Measurements from ENCODE around the gene ALKAL2. TPM values are rescaled to one million over a fixed set of nuclear protein-coding genes. Genes with fewer than 3 reads are reported as not detected.

Gene ALKAL2
- total RNA-seq, 2 experiments from 2014 or later, result not detected

DNA sequence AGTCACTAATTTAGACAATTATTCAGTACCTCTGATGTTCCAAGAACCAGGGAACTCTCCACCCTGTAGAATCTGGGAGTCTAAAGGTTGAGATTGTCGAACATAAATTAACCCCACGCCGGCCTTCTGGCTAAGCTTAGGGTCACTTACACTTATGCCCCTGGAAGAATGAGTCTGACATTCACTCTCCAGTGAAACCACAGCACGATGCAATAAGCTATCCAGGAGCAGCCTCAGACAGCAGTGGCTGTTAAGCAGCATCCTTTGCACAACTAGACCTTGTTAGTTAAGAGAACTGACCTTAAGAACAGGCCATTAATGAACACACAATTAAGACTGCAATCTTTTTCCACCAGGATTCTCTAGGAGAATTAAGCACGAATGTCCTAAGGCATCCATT, 49.0 kb downstream of the ALKAL2 start:
- ChIA-PET POLR2A (no interaction called here), CTCF (no interaction called here)
- Mint-ChIP-seq H3K9me3 (no peaks in the 10 kb centered on the region), H3K36me3 (ENCODE audit: low read depth) (peaks cover 3% of the 10 kb centered on the region), H3K4me3 (no peak overlapping the region), H3K4me1 (no peaks in the 10 kb centered on the region), H3K27me3 (no peaks in the 10 kb centered on the region), H3K27ac (no peak overlapping the region)
- no peak for DNase-seq

- peaks cover 3% of the 10 kb centered on the region for H3K36me3 Mint-ChIP-seq (ENCODE audit: low read depth)
Measured at GRCh38 chr2:238431-238830, 49.5 kb downstream of the ALKAL2 start.

DNA sequence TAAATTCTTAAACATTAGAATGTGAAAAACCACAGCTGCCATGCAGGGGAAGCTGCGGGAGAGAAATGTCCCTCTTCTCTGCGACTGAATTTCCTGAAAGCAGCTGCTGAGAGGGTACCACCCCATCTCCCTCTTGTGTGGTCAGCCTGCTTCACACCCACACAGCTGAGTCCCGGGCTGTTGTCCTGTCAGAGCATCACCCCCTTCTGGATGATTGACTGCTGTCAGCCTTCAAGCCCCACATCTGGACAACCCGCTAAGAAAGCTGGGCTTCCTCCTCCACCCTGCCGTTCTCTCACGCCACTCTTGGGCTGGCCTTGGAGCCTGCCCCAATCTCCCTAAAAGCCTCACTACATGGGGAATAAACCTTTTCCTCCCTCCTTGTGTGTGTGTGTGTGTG, 50.0 kb downstream of the ALKAL2 start:
- H3K4me1 Mint-ChIP-seq, result no peaks in the 10 kb centered on the region
- H3K9me3 Mint-ChIP-seq, result no peaks in the 10 kb centered on the region
- peaks cover 3% of the 10 kb centered on the region for H3K36me3 Mint-ChIP-seq (ENCODE audit: low read depth)
- H3K4me3 Mint-ChIP-seq, result no peak overlapping the region
- ChIA-PET CTCF (interaction anchor here (1.5 to 2.2 kb wide), 2 partner anchors 9 to 48 kb away, joined by 3 to 10 read pairs; no protein-coding TSS in a partner anchor), POLR2A (interaction anchor here (0.7 to 0.9 kb wide), 2 partner anchors 80 to 425 kb away, joined by 3 read pairs; no protein-coding TSS in a partner anchor)
- no peak for DNase-seq
- H3K27ac Mint-ChIP-seq, result no peak overlapping the region
- no peaks in the 10 kb centered on the region for H3K27me3 Mint-ChIP-seq

More at GRCh38 chr2:238431-238830, 49.5 kb downstream of the ALKAL2 start:
- POLR2A ChIA-PET, result interaction anchor here (0.7 kb wide), 1 partner anchor 424 kb away, joined by 3 read pairs; no protein-coding TSS in a partner anchor
- Mint-ChIP-seq H3K27me3 (no peaks in the 10 kb centered on the region), H3K4me3 (no peak overlapping the region), H3K9me3 (no peaks in the 10 kb centered on the region), H3K27ac (no peak overlapping the region), H3K4me1 (no peaks in the 10 kb centered on the region)
- no peak for DNase-seq
- CTCF ChIA-PET, result interaction anchor here (1.5 to 2.2 kb wide), 2 partner anchors 8 to 48 kb away, joined by 3 to 10 read pairs; no protein-coding TSS in a partner anchor

GRCh38 chr2:236993-237539, 50.8 kb downstream of the ALKAL2 start:
- no peak overlapping the region for H3K4me3 Mint-ChIP-seq
- no peak overlapping the region for H3K27ac Mint-ChIP-seq
- no peaks in the 10 kb centered on the region for H3K4me1 Mint-ChIP-seq
- no peak for DNase-seq
- no peaks in the 10 kb centered on the region for H3K27me3 Mint-ChIP-seq
- CTCF ChIA-PET, result interaction anchor here (0.7 to 2.2 kb wide), 3 partner anchors 10 to 400 kb away, joined by 3 to 10 read pairs (median 3); no protein-coding TSS in a partner anchor
- H3K9me3 Mint-ChIP-seq, result no peaks in the 10 kb centered on the region
- peaks cover 3% of the 10 kb centered on the region for H3K36me3 Mint-ChIP-seq (ENCODE audit: low read depth)
- POLR2A ChIA-PET, result interaction anchor here (0.9 kb wide), 1 partner anchor 81 kb away, joined by 3 read pairs; no protein-coding TSS in a partner anchor

DNA sequence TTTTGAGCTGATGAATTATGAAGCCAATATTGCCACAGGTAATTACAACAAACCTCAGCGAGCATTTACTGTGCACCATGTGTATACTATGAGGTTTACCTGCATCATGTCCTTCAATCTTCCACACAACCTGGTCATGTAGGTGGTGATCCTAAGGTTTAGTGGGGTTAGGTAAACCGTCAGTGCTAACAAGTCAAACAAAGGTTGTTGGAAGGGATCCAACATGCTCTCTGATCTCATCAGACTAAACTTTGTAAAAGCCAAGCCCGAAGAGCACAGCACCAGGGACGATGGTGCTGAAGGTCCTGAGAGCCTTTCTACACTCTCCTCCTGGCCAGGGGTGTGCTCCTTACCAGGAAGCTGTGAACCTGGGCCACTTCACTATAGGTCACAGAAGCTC, 53.5 kb downstream of the ALKAL2 start:
- H3K4me1 Mint-ChIP-seq, result no peaks in the 10 kb centered on the region
- DNase-seq, result no peak
- H3K27ac Mint-ChIP-seq, result no peak overlapping the region
- no peaks in the 10 kb centered on the region for H3K27me3 Mint-ChIP-seq
- H3K9me3 Mint-ChIP-seq, result no peaks in the 10 kb centered on the region
- no peaks in the 10 kb centered on the region for H3K36me3 Mint-ChIP-seq (ENCODE audit: low read depth)
- CTCF ChIA-PET, result interaction anchor here (2.1 kb wide), 1 partner anchor 12 kb away, joined by 10 read pairs; no protein-coding TSS in a partner anchor
- POLR2A ChIA-PET, result no interaction called here
- no peak overlapping the region for H3K4me3 Mint-ChIP-seq

DNA sequence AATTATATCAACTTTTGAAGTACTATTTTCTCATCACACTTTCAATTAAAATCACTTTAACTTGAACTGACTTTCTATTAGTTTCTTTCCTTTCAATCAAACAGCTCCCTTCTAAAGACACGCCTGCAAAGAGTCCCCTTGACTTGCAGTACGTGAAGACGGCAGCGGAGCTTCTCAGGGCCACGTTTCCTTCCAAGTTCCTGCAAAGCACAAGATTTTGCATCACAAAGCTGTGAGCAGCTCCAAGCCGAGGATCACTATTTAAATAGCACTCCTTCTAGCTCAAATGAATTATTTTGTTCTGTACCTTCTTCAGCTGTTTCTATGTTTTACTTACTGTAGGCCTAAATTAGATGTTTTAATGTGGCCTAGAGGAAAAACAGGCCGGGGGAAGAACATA, 54.9 kb downstream of the ALKAL2 start:
- ChIA-PET CTCF (interaction anchor here (2.1 kb wide), 1 partner anchor 13 kb away, joined by 10 read pairs; no protein-coding TSS in a partner anchor), POLR2A (no interaction called here)
- H3K27me3 Mint-ChIP-seq, result no peaks in the 10 kb centered on the region
- no peaks in the 10 kb centered on the region for H3K36me3 Mint-ChIP-seq (ENCODE audit: low read depth)
- no peak for DNase-seq
- no peak overlapping the region for H3K4me3 Mint-ChIP-seq
- H3K9me3 Mint-ChIP-seq, result no peaks in the 10 kb centered on the region
- no peak overlapping the region for H3K27ac Mint-ChIP-seq
- H3K4me1 Mint-ChIP-seq, result peaks cover under 1% of the 10 kb centered on the region

DNA sequence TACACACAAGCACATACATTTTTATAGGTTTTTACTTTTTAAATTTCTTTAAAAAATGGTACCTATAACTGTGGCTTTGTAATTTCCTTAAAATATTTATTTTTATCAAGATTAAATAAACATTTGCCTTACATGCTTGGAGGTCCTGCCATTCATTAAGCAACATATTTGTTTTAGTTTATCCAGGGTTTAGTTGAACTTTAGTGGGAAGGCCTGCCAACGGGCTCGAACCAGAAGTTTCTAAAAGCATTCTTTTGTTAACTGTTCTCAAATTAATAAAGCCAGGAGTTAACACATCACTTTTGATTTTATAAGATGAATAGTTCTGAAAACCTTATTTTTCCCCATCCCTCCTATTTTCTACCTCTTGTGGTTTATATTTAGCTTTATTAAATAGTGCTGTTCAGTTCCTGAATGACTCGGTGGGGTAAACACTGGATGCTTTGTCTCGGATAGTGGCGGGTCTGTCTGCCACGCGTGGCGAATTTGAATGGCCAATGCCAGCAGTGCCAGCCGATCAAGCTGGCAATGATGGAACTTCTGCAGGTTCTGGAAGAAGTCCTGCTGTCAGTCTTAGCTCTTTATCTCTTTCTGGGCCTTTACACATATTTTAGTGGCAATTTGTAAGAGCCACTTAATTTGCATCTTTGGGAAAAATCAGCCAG, 56.2 kb downstream of the ALKAL2 start:
- ChIA-PET POLR2A (no interaction called here), CTCF (no interaction called here)
- Mint-ChIP-seq H3K4me3 (no peak overlapping the region), H3K36me3 (ENCODE audit: low read depth) (peaks cover 3% of the 10 kb centered on the region), H3K4me1 (peaks cover 2% of the 10 kb centered on the region), H3K27me3 (no peaks in the 10 kb centered on the region), H3K27ac (no peak overlapping the region), H3K9me3 (no peaks in the 10 kb centered on the region)
- no peak for DNase-seq

Other genes starting within 250 kb of the ALKAL2 start
- 1 to 10 TPM; 4.8 to 5.1 TPM for gene FAM110C, start 241.6 kb downstream of the ALKAL2 start, total RNA-seq
- 10 to 100 TPM; 15.8 to 18.0 TPM for gene SH3YL1, start 24.1 kb downstream of the ALKAL2 start, total RNA-seq
- gene ACP1, start 23.1 kb downstream of the ALKAL2 start, total RNA-seq, result 10 to 100 TPM; 89.2 to 98.3 TPM